Muscle of leg (tissue), 11 donors: Measurements from ENCODE around the gene VPS33B. TPM values are rescaled to one million over a fixed set of nuclear protein-coding genes. Genes with fewer than 3 reads are reported as not detected.

Experiments
- DNase-seq: peaks from one replicate; pipeline ENCODE4 v3.0.0; 2013
- H3K27ac ChIP-seq: one replicate; pipeline ENCODE4 v1.5.1; 2013; ENCODE audit warnings: mild to moderate bottlenecking, low read length, control low read depth
- H3K27me3 ChIP-seq: one replicate; pipeline ENCODE4 v1.6.1; 2013; ENCODE audit warnings: low read length; ENCODE audit not compliant: control insufficient read depth, insufficient read depth
- H3K36me3 ChIP-seq: one replicate; pipeline ENCODE4 v1.6.1; 2013; ENCODE audit warnings: low read length; ENCODE audit not compliant: control insufficient read depth, insufficient read depth
- H3K4me1 ChIP-seq: one replicate; pipeline ENCODE4 v1.6.1; 2013; ENCODE audit warnings: low read length; ENCODE audit not compliant: control insufficient read depth, insufficient read depth
- H3K4me3 ChIP-seq: one replicate; pipeline ENCODE4 v1.5.1; 2013; ENCODE audit warnings: low read length, control low read depth
- H3K9me3 ChIP-seq: replicated peaks from 2 replicates; pipeline ENCODE4 v1.6.1; 2013; ENCODE audit warnings: low read depth, low read length; ENCODE audit not compliant: control insufficient read depth
- WGBS: methylation state at CpG from one replicate; pipeline ENCODE4 v1.1.5; 2013; ENCODE audit warnings: missing lambda C conversion rate; ENCODE audit not compliant: insufficient coverage; 5-methylcytosine and 5-hydroxymethylcytosine counted together
- polyA plus RNA-seq, 8 donors: library from polyadenylated mRNA; unstranded; fragments of 120-200 nt; gene quantifications; one replicate each; pipeline versions ENCODE4 v1.2.1 to v1.2.3, GENCODE V29; 2013; ENCODE audit warnings: inconsistent platforms in 1 of 8, low replicate concordance in 1 of 8; ENCODE audit not compliant: insufficient read length in 8 of 8, insufficient read depth in 1 of 8
- total RNA-seq: library from RNA; stranded (reverse); fragments of 120-200 nt; gene quantifications from one replicate; pipeline ENCODE4 v1.2.4, GENCODE V29; 2013

VPS33B gene
- total and polyA plus RNA-seq, 9 donors: 7.9 to 12.4 (median 10.3) TPM

DNA sequence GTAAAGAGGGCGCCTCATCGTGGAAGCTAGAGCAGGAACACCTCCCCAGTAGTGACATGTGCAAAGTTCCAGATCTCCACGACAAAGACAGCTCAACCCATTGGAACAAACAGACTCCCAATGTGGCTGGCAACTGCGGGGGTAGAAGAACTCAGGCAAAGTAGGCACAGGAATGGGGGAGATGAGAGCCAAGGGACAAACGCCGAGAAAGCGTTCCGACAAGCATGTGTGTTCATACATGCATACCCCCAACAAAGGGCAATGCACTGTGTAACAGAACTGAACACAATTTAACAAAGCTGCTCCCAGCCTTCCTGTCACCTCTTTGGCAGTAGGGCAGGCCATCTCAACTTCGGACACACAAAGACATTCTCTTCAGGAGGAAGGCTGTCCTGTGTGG is 56.1 kb downstream of the VPS33B start:
- WGBS: 95% methylated on average over 4 of the region's 9 CpGs
- Histone ChIP-seq H3K27me3 (no peaks in the 10 kb centered on the region), H3K9me3 (no peaks in the 10 kb centered on the region), H3K4me1 (peaks cover 2% of the 10 kb centered on the region), H3K4me3 (no peak overlapping the region), H3K27ac (no peak overlapping the region), H3K36me3 (peaks cover 72% of the 10 kb centered on the region)
- DNase-seq: no peak

GRCh38 chr15:90962021-90962420 is 60.4 kb downstream of the VPS33B start:
- Histone ChIP-seq H3K4me1 (peaks cover 42% of the 10 kb centered on the region), H3K36me3 (peaks cover 49% of the 10 kb centered on the region), H3K4me3 (no peak overlapping the region), H3K9me3 (no peaks in the 10 kb centered on the region), H3K27ac (no peak overlapping the region), H3K27me3 (no peaks in the 10 kb centered on the region)
- WGBS: no CpG with 5 or more reads among the region's 4 CpGs
- no peak for DNase-seq

GRCh38 chr15:90960298-90961091 is 61.9 kb downstream of the VPS33B start:
- peak overlapping the region; percentile 82 for H3K27ac ChIP-seq
- peaks cover 38% of the 10 kb centered on the region for H3K36me3 ChIP-seq
- H3K4me3 ChIP-seq: no peak overlapping the region
- H3K27me3 ChIP-seq: no peaks in the 10 kb centered on the region
- H3K4me1 ChIP-seq: peaks cover 51% of the 10 kb centered on the region
- WGBS: 71% methylated on average over 16 of the region's 20 CpGs
- DNase-seq: peak; percentile 41
- H3K9me3 ChIP-seq: no peaks in the 10 kb centered on the region

- DNase-seq: peak; percentile 86
- H3K27ac ChIP-seq: peak overlapping the region; percentile 82
Measured at GRCh38 chr15:90959894-90960293, 62.5 kb downstream of the VPS33B start.

GRCh38 chr15:90959028-90959595 is 63.3 kb downstream of the VPS33B start:
- no peak for DNase-seq
- WGBS: 51% methylated on average over 3 of the region's 8 CpGs
- H3K9me3 ChIP-seq: no peaks in the 10 kb centered on the region
- peaks cover 59% of the 10 kb centered on the region for H3K4me1 ChIP-seq
- H3K4me3 ChIP-seq: no peak overlapping the region
- H3K27me3 ChIP-seq: no peaks in the 10 kb centered on the region
- H3K27ac ChIP-seq: peak overlapping the region; percentile 82
- H3K36me3 ChIP-seq: peaks cover 35% of the 10 kb centered on the region

More at GRCh38 chr15:90959894-90960293, 62.5 kb downstream of the VPS33B start:
- WGBS: 59% methylated on average over 4 of the region's 5 CpGs
- H3K4me1 ChIP-seq: peaks cover 55% of the 10 kb centered on the region
- peaks cover 35% of the 10 kb centered on the region for H3K36me3 ChIP-seq
- no peak overlapping the region for H3K4me3 ChIP-seq
- H3K27me3 ChIP-seq: no peaks in the 10 kb centered on the region
- no peaks in the 10 kb centered on the region for H3K9me3 ChIP-seq

DNA sequence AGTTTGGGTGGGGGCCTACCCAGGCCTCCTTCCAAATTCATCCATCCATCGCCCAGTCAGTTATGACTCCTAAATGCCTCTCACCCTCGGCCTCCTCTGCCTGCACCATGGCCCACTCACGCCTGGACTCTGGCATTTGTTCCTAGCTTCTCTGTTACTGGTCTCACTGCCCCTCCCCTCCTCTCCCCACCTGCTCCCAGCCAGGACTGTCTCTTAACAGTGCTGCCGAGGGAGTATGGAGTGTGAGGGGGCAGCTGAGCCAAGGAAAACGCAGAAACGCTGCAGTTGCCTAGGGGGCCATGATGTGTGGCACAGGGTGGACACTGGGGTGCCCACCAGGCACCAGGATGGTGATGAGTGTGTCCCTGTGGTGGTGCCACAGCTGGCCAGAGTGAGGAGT is 64.6 kb downstream of the VPS33B start:
- Histone ChIP-seq H3K27ac (peak overlapping the region; percentile 49), H3K36me3 (peaks cover 39% of the 10 kb centered on the region), H3K27me3 (no peaks in the 10 kb centered on the region), H3K9me3 (no peaks in the 10 kb centered on the region), H3K4me1 (peaks cover 59% of the 10 kb centered on the region), H3K4me3 (no peak overlapping the region)
- 61% methylated on average over 3 of the region's 6 CpGs for WGBS
- no peak for DNase-seq

GRCh38 chr15:90957031-90957790 is 65.2 kb downstream of the VPS33B start:
- H3K4me1 ChIP-seq: peaks cover 59% of the 10 kb centered on the region
- 12% methylated on average over 55 of the region's 63 CpGs for WGBS
- peaks cover 40% of the 10 kb centered on the region for H3K36me3 ChIP-seq
- no peaks in the 10 kb centered on the region for H3K9me3 ChIP-seq
- no peaks in the 10 kb centered on the region for H3K27me3 ChIP-seq
- peak overlapping the region; percentile 62 for H3K27ac ChIP-seq
- peak overlapping the region; percentile 73 for H3K4me3 ChIP-seq
- DNase-seq: peak; percentile 56

GRCh38 chr15:90956274-90957030 is 65.9 kb downstream of the VPS33B start:
- peak overlapping the region; percentile 62 for H3K27ac ChIP-seq
- peak overlapping the region; percentile 73 for H3K4me3 ChIP-seq
- no peaks in the 10 kb centered on the region for H3K9me3 ChIP-seq
- DNase-seq: peak; percentile 86
- 5% methylated on average over 50 of the region's 56 CpGs for WGBS
- H3K4me1 ChIP-seq: peaks cover 59% of the 10 kb centered on the region
- peaks cover 38% of the 10 kb centered on the region for H3K36me3 ChIP-seq
- H3K27me3 ChIP-seq: no peaks in the 10 kb centered on the region

- Histone ChIP-seq H3K9me3 (no peaks in the 10 kb centered on the region), H3K27me3 (no peaks in the 10 kb centered on the region), H3K27ac (no peak overlapping the region), H3K36me3 (peaks cover 38% of the 10 kb centered on the region), H3K4me1 (peaks cover 52% of the 10 kb centered on the region), H3K4me3 (peak overlapping the region; percentile 95)
- 79% methylated on average over 11 of the region's 20 CpGs for WGBS
- no peak for DNase-seq
Measured at GRCh38 chr15:90955624-90956273, 66.6 kb downstream of the VPS33B start.
